ENCODE results near the gene AEBP1. TPM values are rescaled to one million over a fixed set of nuclear protein-coding genes. Genes with fewer than 3 reads are reported as not detected.

Gene AEBP1
- total RNA-seq: 31.2 and 34.1 TPM in 2 replicates

GRCh38 chr7:44103923-44104859 lies at the start of gene AEBP1:
Gene AEBP1, plus strand, starts transcription at chr7:44104345. Its CDS starts 321 bp downstream, at chr7:44104666.

GRCh38 chr7:44065431-44066110 lies 38.6 kb upstream of the AEBP1 start, which contains the start of gene PGAM2:
Gene PGAM2, minus strand, starts transcription at chr7:44065567. Its CDS starts 38 bp downstream, at chr7:44065529.

GRCh38 chr7:44123190-44124003 lies 19.3 kb downstream of the AEBP1 start, which contains the start of gene POLD2:
Gene POLD2, minus strand, starts transcription at chr7:44123548. Its CDS starts 1,495 bp downstream, at chr7:44122053.

GRCh38 chr7:44141221-44141850 lies 37.2 kb downstream of the AEBP1 start, which contains the start of gene MYL7:
Gene MYL7, minus strand, starts transcription at chr7:44141332. Its CDS starts 27 bp downstream, at chr7:44141305.

Other genes starting within 250 kb of the AEBP1 start
- 70.8 and 75.0 TPM in 2 replicates for gene MRPS24, start 234.8 kb upstream of the AEBP1 start, total RNA-seq
- 27.6 and 31.6 TPM in 2 replicates for gene URGCP, start 197.7 kb upstream of the AEBP1 start, total RNA-seq
- gene UBE2D4, start 177.9 kb upstream of the AEBP1 start, total RNA-seq: 5.4 and 17.8 TPM in 2 replicates
- not detected in 2 replicates for gene SPDYE1, start 106.4 kb upstream of the AEBP1 start, total RNA-seq
- gene DBNL, start 59.6 kb upstream of the AEBP1 start, total RNA-seq: 136 and 219 TPM in 2 replicates
- 0.56 TPM in 1 of 2 replicates, not detected in the other for gene PGAM2, start 38.8 kb upstream of the AEBP1 start, total RNA-seq
- 10.9 and 20.0 TPM in 2 replicates for gene POLM, start 21.8 kb upstream of the AEBP1 start, total RNA-seq
- 61.2 and 146 TPM in 2 replicates for gene POLD2, start 19.2 kb downstream of the AEBP1 start, total RNA-seq
- not detected in 2 replicates for gene MYL7, start 37.0 kb downstream of the AEBP1 start, total RNA-seq
- 0.38 and 0.85 TPM in 2 replicates for gene GCK, start 85.1 kb downstream of the AEBP1 start, total RNA-seq
- 78.6 and 159 TPM in 2 replicates for gene YKT6, start 96.6 kb downstream of the AEBP1 start, total RNA-seq
- 0.19 and 0.28 TPM in 2 replicates for gene CAMK2B, start 221.2 kb downstream of the AEBP1 start, total RNA-seq

Data from regular cardiac myocyte (primary cell).